ENCODE results near the gene PTGFR.

DNA sequence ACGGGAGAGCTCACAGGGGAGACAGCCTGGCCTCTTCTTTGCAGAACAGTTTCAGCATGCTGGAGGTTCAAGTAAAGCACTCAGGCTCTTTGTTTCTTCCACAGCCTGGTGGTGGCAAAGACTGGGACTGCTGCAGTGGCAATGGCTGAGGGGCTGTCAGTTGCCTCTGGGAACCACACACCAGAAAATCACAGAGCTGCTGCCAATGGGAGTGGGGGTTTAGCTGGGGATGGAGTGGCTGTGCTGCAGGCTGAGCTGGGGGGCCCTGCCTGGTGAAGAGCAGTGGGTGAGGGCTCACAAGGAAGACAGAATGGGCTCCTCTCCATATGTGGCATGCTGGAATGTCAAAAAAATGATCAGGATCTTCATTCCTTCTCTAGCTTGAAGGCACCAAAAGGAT, 25.6 kb upstream of the PTGFR start:
- TF ChIP-seq, protein P1, sequence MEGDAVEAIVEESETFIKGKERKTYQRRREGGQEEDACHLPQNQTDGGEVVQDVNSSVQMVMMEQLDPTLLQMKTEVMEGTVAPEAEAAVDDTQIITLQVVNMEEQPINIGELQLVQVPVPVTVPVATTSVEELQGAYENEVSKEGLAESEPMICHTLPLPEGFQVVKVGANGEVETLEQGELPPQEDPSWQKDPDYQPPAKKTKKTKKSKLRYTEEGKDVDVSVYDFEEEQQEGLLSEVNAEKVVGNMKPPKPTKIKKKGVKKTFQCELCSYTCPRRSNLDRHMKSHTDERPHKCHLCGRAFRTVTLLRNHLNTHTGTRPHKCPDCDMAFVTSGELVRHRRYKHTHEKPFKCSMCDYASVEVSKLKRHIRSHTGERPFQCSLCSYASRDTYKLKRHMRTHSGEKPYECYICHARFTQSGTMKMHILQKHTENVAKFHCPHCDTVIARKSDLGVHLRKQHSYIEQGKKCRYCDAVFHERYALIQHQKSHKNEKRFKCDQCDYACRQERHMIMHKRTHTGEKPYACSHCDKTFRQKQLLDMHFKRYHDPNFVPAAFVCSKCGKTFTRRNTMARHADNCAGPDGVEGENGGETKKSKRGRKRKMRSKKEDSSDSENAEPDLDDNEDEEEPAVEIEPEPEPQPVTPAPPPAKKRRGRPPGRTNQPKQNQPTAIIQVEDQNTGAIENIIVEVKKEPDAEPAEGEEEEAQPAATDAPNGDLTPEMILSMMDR (conservative IDR thresholded peaks at IDR 0.05; ENCODE audit: low read depth, low read length) = no peak
- TF ChIP-seq EZH2 (IDR thresholded peaks at IDR 0.05; ENCODE audit: borderline replicate concordance, low read depth, low read length, poor library complexity, severe bottlenecking) = no peak

All from A673 (cell line).